GM21786 (cell line): ENCODE results near the gene KIF13A.
"Not testable (repeated sequence)": the region's sequence is repeated elsewhere in the genome, so short reads cannot be mapped to it uniquely, and the experiment has no call there.

Experiments used
- ATAC-seq: cut with Tn5 transposase; IDR thresholded peaks from one replicate; pipeline ENCODE4 v1.9.1; 2021; ENCODE audit not compliant: unreplicated experiment

Gene KIF13A

GRCh38 chr6:17935188-17936149 lies 52.0 kb downstream of the KIF13A start:
- ATAC-seq, result no peak

GRCh38 chr6:17933716-17934115 lies 53.7 kb downstream of the KIF13A start:
- no peak for ATAC-seq

- ATAC-seq, result no peak
Measured at GRCh38 chr6:17932330-17932852, 55.0 kb downstream of the KIF13A start.

- no peak for ATAC-seq
Measured at GRCh38 chr6:17931227-17931626, 56.2 kb downstream of the KIF13A start.

GRCh38 chr6:17930321-17930993 lies 57.0 kb downstream of the KIF13A start:
- ATAC-seq, result no peak

- no peak for ATAC-seq
Measured at GRCh38 chr6:17928514-17929430, 58.7 kb downstream of the KIF13A start.

GRCh38 chr6:17927705-17928104 lies 59.7 kb downstream of the KIF13A start:
- ATAC-seq, result no peak

- no peak for ATAC-seq
Measured at GRCh38 chr6:17923401-17923863, 64.0 kb downstream of the KIF13A start.

GRCh38 chr6:17921454-17921853 lies 66.0 kb downstream of the KIF13A start:
- ATAC-seq, result no peak

- no peak for ATAC-seq
Measured at GRCh38 chr6:17919496-17919895, 67.9 kb downstream of the KIF13A start.

GRCh38 chr6:17917837-17918763 lies 69.3 kb downstream of the KIF13A start:
- no peak for ATAC-seq

- ATAC-seq, result no peak
Measured at GRCh38 chr6:17914651-17915050, 72.8 kb downstream of the KIF13A start.

- no peak for ATAC-seq
Measured at GRCh38 chr6:17912521-17912920, 74.9 kb downstream of the KIF13A start.

GRCh38 chr6:17911656-17912055 lies 75.8 kb downstream of the KIF13A start:
- ATAC-seq, result not testable (repeated sequence)

- ATAC-seq, result no peak
Measured at GRCh38 chr6:17910189-17910588, 77.2 kb downstream of the KIF13A start.

- ATAC-seq, result no peak
Measured at GRCh38 chr6:17908831-17909230, 78.6 kb downstream of the KIF13A start.

- no peak for ATAC-seq
Measured at GRCh38 chr6:17907406-17908229, 79.8 kb downstream of the KIF13A start.
